ENCODE data around the gene ELOVL6.
"Not testable (repeated sequence)": the region's sequence is repeated elsewhere in the genome, so short reads cannot be mapped to it uniquely, and the experiment has no call there.

Gene ELOVL6

GRCh38 chr4:110160618-110161017 lies 37.8 kb downstream of the ELOVL6 start:
- no peak for TF ChIP-seq CTCF (conservative IDR thresholded peaks at IDR 0.05; ENCODE audit: low read depth, low read length)
- DNase-seq (ENCODE audit: low read depth): no peak
- no peak overlapping the region for H3K4me3 ChIP-seq (ENCODE audit: low read length)

GRCh38 chr4:110159541-110159940 lies 38.9 kb downstream of the ELOVL6 start:
- DNase-seq (ENCODE audit: low read depth): no peak
- no peak for TF ChIP-seq CTCF (conservative IDR thresholded peaks at IDR 0.05; ENCODE audit: low read depth, low read length)
- no peak overlapping the region for H3K4me3 ChIP-seq (ENCODE audit: low read length)

- DNase-seq (ENCODE audit: low read depth): no peak
- H3K4me3 ChIP-seq (ENCODE audit: low read length): no peak overlapping the region
- TF ChIP-seq CTCF (conservative IDR thresholded peaks at IDR 0.05; ENCODE audit: low read depth, low read length): no peak
Observed at GRCh38 chr4:110157580-110157979, 40.8 kb downstream of the ELOVL6 start.

GRCh38 chr4:110157166-110157565 lies 41.2 kb downstream of the ELOVL6 start:
- not testable (repeated sequence) for DNase-seq (ENCODE audit: low read depth); H3K4me3 ChIP-seq (ENCODE audit: low read length)

GRCh38 chr4:110156442-110156841 lies 42.0 kb downstream of the ELOVL6 start:
- TF ChIP-seq CTCF (conservative IDR thresholded peaks at IDR 0.05; ENCODE audit: low read depth, low read length): no peak
- no peak for DNase-seq (ENCODE audit: low read depth)
- H3K4me3 ChIP-seq (ENCODE audit: low read length): no peak overlapping the region

GRCh38 chr4:110155654-110156053 lies 42.8 kb downstream of the ELOVL6 start:
- TF ChIP-seq CTCF (conservative IDR thresholded peaks at IDR 0.05; ENCODE audit: low read depth, low read length): no peak
- no peak overlapping the region for H3K4me3 ChIP-seq (ENCODE audit: low read length)
- DNase-seq (ENCODE audit: low read depth): no peak

GRCh38 chr4:110154582-110154981 lies 43.8 kb downstream of the ELOVL6 start:
- no peak for DNase-seq (ENCODE audit: low read depth)
- no peak for TF ChIP-seq CTCF (conservative IDR thresholded peaks at IDR 0.05; ENCODE audit: low read depth, low read length)
- no peak overlapping the region for H3K4me3 ChIP-seq (ENCODE audit: low read length)

- H3K4me3 ChIP-seq (ENCODE audit: low read length): no peak overlapping the region
- no peak for DNase-seq (ENCODE audit: low read depth)
- TF ChIP-seq CTCF (conservative IDR thresholded peaks at IDR 0.05; ENCODE audit: low read depth, low read length): no peak
Observed at GRCh38 chr4:110152386-110152785, 46.0 kb downstream of the ELOVL6 start.

Measured in retinal pigment epithelial cell (primary cell).